IPS-NIHi7 (cell line): ENCODE data around the gene ELOVL2.

Source experiments
- DNase-seq: peaks from one replicate; pipeline ENCODE4 v3.0.0; 2012; ENCODE audit warnings: mixed read lengths; ENCODE audit errors: extremely low spot score

Gene ELOVL2

DNA sequence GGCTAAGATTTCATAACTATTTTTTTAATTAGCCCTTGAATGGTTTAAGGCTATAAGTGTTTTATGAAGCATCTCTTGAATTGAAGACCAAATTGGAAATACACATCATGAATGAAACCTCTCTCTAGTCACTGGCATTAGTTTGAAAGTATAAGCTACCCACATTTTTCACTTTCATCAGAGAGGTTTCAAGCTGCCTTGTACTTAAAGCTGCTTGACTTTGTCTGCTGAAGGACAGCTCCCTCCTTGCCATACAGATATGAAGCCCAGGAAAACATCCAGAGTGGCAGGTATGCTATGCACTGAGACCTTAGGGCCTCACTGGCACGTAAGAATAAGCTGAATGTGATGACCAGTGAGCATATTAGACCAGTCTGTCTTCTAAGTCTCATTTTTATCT lies 62.7 kb downstream of the ELOVL2 start:
- DNase-seq: no peak

GRCh38 chr6:10979603-10980002 lies 64.5 kb downstream of the ELOVL2 start:
- no peak for DNase-seq

DNA sequence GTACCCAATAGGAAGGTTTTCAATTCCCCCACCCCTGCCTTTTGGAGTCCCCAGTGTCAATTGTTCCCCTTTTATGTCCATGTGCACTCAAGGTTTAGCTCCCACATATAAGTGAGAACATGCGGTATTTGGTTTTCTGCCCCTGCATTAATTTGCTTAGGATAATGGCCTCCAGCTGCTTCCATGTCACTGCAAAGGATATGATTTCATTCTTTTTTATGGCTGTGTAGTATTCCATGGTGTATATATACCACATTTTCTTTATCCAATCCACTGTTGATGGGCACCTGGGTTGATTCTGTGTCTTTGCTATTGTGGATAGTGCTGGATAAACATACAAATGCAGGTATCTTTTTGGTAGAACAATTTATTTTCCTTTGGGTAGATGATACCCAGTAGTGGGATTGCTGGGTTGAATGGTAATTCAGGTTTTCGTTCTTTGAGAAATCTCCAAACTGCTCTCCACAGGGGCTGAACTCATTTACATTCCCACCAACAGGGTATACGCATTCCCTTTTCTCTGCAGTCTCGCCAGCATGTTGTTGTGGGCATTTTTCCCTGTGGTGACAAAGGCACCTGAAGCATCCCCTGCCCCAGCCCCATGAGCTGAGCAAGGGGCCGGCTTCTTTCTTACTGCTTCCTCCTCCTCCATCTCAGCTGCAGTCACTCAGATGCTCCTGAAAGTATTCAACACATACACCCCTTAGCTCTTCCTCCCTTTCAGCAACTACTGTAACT lies 66.7 kb downstream of the ELOVL2 start:
- no peak for DNase-seq

DNA sequence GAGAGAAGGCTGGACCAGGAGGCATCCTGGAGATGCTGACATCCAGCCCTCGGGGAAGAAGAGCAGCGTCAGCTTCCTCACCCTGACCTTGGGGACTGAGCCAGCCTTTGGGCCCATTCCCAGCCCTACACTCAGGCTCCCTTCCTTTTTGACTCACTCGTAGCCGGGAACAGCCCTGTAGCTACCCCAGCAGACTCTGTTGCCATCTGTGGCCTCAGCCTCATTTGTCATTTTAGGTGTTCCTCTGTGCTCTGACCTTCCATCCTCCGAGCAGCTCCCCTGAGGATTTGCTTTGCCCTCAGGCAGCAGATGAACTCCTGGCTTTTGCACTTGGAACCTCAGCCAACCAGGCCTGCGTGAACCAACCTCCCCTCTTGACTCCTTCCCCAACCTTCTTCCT lies 67.5 kb downstream of the ELOVL2 start:
- DNase-seq: no peak

DNA sequence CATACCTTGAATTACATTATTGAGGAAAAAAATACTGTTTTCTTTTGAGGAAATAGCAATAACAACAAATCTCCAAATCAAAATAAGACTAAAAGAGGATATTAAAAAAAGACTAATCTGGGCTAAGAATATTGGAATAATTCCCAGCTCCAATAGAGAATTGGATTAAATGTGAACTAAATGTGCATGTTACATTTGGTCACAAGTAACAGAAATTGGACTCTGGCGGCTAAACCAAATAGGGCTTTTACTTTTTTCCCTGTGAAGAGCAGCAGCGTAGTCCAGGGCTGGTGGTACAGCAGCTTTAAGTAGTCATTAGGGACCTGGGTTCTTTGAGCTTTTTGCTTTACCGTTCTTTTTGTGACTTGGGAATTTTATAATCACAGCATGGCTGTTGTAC lies 71.9 kb downstream of the ELOVL2 start:
- no peak for DNase-seq

- DNase-seq: no peak
Observed at GRCh38 chr6:10970731-10971130, 73.4 kb downstream of the ELOVL2 start.

GRCh38 chr6:10968776-10969175 lies 75.3 kb downstream of the ELOVL2 start:
- no peak for DNase-seq

DNA sequence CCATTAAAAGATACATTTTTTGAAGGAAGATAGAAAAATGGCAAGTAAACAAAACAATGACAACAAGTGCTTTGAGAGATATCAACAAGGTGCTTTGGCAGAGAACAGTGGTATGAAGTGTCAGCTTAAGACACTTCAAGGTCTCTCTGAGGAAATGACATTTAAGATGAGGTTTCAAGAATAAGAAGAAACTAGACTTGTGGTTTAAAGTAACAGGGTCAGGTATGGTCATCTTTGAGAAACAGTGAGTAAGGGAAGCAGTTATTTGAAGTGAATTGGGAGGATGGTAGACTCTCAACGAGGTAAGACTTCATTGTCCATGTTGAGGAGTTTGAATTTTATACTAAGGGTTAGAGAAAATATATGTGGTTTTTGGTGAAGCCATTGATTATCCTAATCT lies 79.4 kb downstream of the ELOVL2 start:
- no peak for DNase-seq

DNA sequence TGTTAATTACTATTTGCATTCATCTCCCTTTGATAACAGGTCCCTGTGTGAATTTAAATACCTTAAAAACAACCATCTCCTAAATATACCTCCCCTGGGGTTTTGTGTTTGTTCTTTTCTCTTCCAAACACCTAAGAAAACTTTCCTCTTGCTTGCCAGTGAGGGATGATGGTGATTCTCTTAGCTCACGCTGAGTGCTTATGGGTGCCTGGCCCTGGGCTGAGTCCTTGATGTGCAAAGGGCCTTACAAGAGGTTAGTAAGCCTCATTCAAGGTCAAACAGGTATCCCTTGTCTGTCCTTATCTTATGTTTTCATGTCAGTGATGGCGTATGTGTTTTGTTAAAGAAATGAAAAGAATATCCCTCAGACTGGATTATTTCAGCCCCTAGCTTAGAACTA lies 81.0 kb downstream of the ELOVL2 start:
- DNase-seq: no peak

- no peak for DNase-seq
Observed at GRCh38 chr6:10962673-10963072, 81.4 kb downstream of the ELOVL2 start.

- no peak for DNase-seq
Observed at GRCh38 chr6:10961837-10962236, 82.3 kb downstream of the ELOVL2 start.

DNA sequence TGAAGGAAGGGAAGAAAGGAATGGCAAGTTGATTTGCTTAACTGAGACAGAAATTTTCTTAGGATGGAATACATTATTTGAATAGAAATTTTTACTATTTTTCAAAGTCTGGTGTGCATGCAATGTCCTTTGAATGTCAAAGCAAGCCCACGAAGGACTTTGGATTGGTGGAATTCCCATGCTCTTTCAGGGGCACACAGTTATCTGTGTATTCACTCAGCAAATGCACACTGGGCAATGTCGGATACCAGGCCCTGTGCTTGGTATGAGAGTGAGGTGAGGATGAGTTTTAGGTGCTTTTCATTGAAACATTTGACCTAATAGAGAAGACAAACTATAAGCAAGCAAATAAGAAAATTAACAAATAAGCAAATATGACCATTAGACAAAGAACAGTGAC lies 83.9 kb downstream of the ELOVL2 start:
- no peak for DNase-seq

DNA sequence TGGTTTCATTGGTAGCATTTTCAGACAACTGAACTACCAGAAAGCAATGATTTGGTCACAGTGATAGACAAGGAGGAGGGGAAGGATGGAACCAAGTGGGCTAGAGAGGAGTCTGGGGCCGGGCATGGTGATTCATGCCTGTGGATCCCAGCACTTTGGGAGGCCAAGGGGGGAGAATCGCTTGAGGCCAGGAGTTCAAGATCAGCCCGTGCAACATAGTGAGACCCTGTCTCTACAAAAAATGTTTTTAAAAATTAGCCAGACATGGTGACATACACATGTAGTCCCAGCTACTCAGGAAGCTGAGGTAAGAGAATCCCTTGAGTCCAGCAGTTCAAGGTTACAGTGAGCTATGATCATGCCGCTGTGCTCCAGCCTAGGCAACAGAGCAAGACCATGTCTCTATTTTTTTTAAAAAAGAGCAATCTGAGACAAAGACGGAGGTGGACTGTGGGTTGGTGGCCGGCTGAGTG lies 86.7 kb downstream of the ELOVL2 start:
- no peak for DNase-seq

DNA sequence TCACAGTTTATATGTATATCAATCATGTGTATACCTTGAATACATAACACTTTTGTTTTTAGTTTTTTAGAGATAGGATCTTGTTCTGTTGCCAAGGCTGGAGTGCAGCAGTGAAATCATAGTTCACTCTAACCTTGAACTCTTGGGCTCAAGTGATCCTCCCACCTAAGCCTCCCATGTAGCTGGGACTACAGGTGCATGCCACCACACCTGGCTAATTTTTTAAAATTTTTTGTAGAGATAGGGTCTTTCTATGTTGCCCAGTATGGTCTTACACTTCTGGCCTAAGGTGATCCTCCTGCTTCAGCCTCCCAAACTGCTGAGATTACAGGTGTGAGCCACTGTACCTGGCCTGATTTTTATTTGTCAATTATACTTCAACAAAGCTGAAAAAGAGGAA lies 87.3 kb downstream of the ELOVL2 start:
- no peak for DNase-seq

DNA sequence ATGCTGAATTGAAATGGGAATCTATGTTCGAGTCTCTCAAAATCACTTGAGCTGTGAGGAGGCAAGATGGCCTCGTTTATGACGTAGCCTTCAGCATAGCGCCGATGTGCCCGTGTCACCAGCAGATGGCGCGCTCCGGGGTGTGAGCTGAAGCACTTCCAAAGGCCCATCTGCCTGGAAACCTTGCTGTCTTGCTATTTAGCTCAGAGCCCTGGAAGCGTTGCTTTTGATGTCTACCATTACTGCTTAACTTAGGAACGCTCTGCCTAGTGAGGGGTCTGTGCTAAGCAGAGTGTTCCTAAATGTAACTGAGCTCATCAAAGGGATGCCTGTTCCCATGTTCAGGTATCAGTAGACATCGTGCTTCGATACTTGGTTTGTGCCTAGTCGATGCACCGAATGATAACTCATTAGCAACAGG lies 89.5 kb downstream of the ELOVL2 start:
- DNase-seq: peak; percentile 88

DNA sequence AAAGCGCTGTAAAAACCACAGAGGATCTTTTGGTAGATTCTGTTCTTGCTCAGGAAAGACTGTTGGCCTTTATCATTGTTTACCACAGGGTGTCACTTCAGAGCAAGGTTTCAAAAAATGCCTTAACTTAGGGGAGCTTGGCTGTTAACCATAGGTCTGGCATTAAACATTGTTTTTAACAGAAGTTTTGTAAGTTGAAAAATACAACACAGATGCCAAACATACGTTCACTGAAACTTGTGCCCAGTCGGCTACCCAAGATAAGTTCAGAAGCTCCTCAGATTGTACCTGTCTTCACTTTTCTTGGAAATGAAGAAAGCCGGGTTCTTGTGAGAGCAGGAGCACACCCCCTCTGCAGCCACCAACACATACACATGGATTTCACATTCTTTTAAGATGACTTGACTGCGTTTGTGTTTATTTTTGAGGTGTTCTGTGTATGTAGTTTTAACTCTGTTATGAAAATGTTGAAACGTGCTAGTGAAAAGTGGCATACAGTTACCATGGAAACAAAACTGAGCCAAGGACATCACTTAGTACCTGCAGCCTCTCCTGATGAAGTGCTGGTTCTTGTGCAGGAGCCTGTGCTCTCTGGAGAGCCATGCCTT lies 92.3 kb downstream of the ELOVL2 start:
- peak; percentile 57 for DNase-seq

- no peak for DNase-seq
Observed at GRCh38 chr6:10949579-10950490, 94.3 kb downstream of the ELOVL2 start.

- DNase-seq: no peak
Observed at GRCh38 chr6:10947966-10948365, 96.1 kb downstream of the ELOVL2 start.

- no peak for DNase-seq
Observed at GRCh38 chr6:10945845-10946244, 98.3 kb downstream of the ELOVL2 start.

DNA sequence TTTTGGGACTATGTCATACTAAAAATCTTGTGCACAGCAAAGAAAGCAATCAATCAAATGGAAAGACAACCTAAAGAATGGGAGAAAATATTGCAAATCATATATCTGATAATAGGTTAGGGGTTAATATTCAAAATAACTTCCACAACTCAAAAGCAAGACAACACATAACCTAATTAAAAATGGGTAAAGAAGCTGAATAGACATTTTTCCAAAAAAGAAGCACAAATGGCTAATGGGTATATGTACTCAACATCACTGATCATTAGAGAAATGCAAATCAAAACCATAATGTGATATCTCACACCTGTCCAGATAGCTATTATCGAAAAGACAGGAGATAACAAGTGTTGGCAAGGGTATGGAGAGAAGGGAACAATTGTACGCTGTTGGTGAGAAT lies 104.3 kb downstream of the ELOVL2 start:
- no peak for DNase-seq

DNA sequence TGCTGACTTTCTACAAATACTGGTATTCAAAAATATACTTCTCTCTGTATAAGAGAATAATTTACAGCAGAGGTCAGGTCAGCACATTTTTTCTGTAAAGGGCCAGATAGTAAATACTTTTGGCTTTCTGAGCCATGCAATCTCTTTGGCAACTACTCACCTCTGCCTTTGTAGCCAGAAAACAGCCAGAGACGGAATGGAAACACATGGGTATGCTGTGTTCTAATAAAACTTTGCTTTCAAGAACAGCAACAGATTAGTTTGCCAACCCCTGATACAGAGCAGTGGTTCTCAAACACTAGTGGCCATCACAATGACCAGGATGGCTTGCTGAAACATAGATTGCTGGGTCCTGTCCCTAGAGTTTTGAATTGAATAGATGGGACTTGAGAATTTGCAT lies 111.0 kb downstream of the ELOVL2 start:
- DNase-seq: no peak
